Kidney epithelial cell (primary cell): ENCODE results near the gene SLC4A5. TPM values are rescaled to one million over a fixed set of nuclear protein-coding genes. Genes with fewer than 3 reads are reported as not detected.

ENCODE experiments used
- DNase-seq: peaks from one replicate; pipeline ENCODE4 v3.0.0-alpha.2; 2010; ENCODE audit warnings: low read depth
- H3K27me3 ChIP-seq: 2 replicates; pipeline ENCODE4 v1.6.0; 2011; ENCODE audit warnings: low read length; ENCODE audit not compliant: control insufficient read depth, insufficient read depth
- H3K36me3 ChIP-seq: 2 replicates; pipeline ENCODE4 v1.5.1; 2011; ENCODE audit warnings: low read length; ENCODE audit not compliant: control insufficient read depth, insufficient read depth
- H3K4me3 ChIP-seq: 2 replicates; pipeline ENCODE4 v1.5.1; 2011; ENCODE audit warnings: low read depth, mild to moderate bottlenecking, control low read depth, low read length
- CTCF ChIP-seq: IDR thresholded peaks from 2 replicates; pipeline ENCODE4 v1.5.1; 2011; ENCODE audit warnings: mild to moderate bottlenecking, moderate library complexity, low read length, control low read depth, inconsistent platforms; ENCODE audit not compliant: insufficient read depth, poor library complexity, severe bottlenecking
- total RNA-seq: library from RNA; depleted of rRNA; stranded (reverse); fragments of >200 nt; gene quantifications from 2 replicates; pipeline ENCODE4 v1.2.3, GENCODE V29; 2015

The SLC4A5 gene
- total RNA-seq, 1 donor from 2014 or later: 1.8 TPM

DNA sequence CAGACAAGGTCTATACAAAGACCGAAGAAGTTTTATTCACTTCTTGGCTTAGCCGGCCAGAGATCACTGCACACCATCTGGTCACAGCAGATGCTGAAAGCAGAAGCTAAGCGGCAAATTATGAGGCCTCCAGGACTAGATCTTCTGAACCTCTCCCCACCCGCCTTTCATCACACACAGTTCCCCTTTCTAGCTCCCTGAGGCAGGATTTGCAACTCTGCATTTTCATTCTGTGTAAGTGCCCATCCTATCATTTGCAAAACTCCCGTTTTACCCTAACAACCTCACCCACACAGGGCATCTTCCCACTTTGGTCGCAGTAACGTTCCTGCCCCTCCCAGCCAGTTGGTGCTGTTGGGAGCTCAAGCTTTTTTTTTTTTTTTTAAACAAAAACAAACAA, 161.5 kb downstream of the SLC4A5 start:
- no peak for DNase-seq
- no peaks in the 10 kb centered on the region for H3K27me3 ChIP-seq
- H3K4me3 ChIP-seq: no peak overlapping the region
- no peaks in the 10 kb centered on the region for H3K36me3 ChIP-seq
- TF ChIP-seq CTCF: no peak

DNA sequence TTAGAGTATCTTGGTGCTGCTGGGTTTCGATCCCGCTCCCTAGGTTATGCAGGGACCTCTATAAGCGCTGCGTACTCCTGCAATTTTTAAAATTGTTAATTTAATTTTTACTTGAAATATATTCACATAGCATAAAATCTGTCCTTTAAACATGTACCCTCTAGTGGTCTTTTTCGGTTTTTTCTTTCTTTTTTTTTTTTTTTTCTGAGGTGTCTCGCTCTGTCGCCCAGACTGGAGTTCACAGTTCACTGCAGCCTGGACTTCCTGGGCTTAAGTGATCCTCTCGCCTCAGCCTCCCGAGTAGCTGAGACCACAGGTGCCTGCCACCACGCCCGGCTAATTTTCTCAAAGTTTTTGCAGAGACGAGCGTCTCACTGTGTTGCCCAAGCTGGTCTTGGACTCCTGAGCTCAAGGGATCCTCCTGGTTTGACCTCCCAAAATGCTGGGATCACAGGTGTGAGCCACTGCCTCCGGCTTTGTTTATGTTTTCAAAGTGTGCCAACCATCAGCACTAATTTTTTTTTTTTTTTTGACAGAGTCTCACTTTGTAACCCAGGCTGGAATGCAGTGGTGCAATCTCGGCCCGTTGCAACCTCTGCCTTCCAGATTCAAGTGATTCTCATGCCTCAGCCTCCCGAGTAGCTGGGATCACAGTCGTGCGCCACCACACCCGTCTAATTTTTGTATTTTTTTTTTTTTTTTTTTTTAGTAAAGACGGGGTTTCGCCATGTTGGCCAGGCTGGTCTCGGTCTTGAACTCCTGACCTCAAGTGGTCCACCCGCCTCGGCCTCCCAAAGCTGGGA, 164.0 kb downstream of the SLC4A5 start:
- no peaks in the 10 kb centered on the region for H3K36me3 ChIP-seq
- peak overlapping the region; percentile 49 for H3K4me3 ChIP-seq
- peak; percentile 26 for TF ChIP-seq CTCF
- no peaks in the 10 kb centered on the region for H3K27me3 ChIP-seq
- DNase-seq: no peak

DNA sequence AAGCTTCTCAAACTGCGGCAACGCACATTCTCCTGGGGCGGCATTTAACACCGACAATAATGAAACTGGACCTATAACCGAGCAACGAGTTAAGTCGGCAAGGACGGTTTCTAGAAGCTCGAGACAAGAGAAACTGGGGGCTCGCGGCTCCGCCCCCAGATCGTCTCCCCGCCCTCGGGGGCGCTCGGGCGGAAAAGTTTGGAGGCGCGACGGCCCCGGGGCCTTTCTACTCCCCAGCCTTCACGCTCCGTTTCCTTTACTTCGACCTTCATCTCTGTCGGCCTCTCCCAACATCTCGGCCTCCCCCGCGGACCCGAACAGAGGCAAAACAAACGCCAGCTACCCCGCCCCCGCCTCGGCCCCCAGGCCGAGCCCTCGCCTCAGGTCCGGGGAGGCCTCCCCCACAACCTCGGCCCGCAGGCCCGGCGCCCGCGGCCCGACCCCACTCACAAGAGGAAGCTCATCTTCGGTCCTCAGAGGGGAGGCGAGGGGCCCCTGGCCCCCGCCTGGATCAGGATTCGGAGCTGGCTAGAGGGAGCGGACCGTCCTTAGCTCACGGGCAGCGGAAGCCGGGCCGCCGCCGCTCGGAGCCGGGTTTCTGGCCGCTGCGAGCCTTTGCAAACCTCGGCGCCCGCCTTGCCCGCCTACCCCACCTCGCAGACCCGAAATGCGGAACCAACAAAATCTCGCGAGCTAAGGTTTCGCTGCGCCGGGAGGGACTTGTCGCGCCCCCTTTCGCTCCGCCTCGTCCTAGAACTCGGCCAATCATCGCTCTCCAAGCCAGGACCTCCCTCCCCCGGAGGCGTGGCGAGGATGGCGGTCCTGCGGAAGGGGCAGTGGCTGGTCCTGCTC, 164.8 kb downstream of the SLC4A5 start, which contains the start of gene MOB1A:
TSS of gene MOB1A (minus strand) at position 669 of the 852 bp plus-strand sequence. CDS start at position 464, 205 bp downstream.
- Histone ChIP-seq H3K36me3 (no peaks in the 10 kb centered on the region), H3K4me3 (peak within 1 kb of the TSS; percentile 49), H3K27me3 (no peaks in the 10 kb centered on the region)
- no peak for TF ChIP-seq CTCF
- peak; percentile 93 for DNase-seq

GRCh38 chr2:74177696-74178095, 165.5 kb downstream of the SLC4A5 start:
- TF ChIP-seq CTCF: no peak
- no peak for DNase-seq

GRCh38 chr2:74174909-74175308, 168.3 kb downstream of the SLC4A5 start:
- DNase-seq: no peak

More at GRCh38 chr2:74177696-74178095, 165.5 kb downstream of the SLC4A5 start:
- Histone ChIP-seq H3K4me3 (peak overlapping the region; percentile 49), H3K27me3 (no peaks in the 10 kb centered on the region), H3K36me3 (no peaks in the 10 kb centered on the region)

More at GRCh38 chr2:74174909-74175308, 168.3 kb downstream of the SLC4A5 start:
- Histone ChIP-seq H3K36me3 (peaks cover 1% of the 10 kb centered on the region), H3K4me3 (no peak overlapping the region), H3K27me3 (no peaks in the 10 kb centered on the region)
- no peak for TF ChIP-seq CTCF
